GM18861 (cell line): ENCODE data around the gene TMED6.

ENCODE experiments used
- ATAC-seq: cut with Tn5 transposase; IDR thresholded peaks from one replicate; pipeline ENCODE4 v1.9.1; 2021; ENCODE audit not compliant: unreplicated experiment

The TMED6 gene

GRCh38 chr16:69324585-69325253 lies 26.9 kb downstream of the TMED6 start:
- no peak for ATAC-seq

DNA sequence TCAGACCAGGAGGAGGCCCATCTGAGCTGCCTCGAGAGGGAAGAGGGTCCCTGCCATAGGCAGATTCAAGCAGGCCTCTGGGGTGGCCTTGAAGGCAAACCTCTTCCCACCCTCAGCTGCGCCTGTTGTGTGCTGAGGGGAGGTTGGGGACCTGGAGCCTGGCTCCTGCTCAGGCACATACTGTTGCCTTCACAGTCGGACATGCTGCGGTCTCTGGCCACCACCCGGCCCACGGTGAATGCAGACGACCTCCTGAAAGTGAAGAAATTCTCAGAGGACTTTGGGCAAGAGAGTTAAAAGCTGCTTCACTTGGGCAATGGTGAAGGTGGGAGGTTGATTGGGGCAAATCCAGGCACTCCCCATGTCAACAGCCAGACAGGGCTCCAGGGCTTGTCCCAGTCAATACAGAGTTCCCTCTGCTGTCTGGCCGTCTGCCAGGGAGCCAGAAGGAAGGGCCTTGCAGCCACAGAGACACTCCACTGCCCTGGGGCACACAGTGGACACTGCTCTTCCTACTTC lies 27.5 kb downstream of the TMED6 start:
- no peak for ATAC-seq

DNA sequence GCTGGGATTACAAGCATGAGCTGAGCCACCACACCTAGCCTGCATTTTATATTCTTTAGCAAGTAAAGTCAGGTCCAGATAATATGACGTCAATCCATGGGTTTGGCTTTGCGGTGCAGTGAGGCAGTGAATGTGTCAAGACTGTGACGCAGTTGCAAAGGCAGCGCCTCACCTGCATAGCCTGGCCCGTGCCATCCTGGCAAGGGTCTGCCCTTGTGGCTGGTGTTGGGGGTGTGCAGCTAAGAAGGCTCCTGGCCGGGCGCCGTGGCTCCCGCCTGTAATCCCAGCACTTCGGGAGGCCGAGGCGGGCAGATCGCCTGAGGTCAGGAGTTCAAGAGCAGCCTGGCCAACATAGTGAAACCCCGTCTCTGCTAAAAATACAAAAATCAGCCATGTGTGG lies 28.2 kb downstream of the TMED6 start:
- ATAC-seq = no peak

DNA sequence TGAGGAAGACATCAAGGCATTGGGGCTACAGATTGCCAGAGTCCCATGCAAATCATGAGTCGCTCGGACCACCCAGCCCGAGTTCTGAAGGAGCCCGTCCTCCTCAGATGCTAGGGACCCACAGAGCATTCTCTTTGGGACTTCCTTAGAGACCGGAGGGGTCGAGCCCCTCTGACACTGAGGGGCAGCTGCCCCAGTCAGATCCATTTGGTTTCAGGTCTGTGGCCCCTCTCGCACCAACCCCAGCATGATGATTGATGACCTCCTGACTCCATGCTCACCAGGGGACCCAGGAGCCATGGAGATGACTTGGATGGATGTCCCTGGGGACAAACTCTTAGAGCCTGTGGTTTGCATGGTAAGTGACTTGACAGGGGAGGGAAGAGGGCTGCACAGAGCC lies 29.2 kb downstream of the TMED6 start:
- ATAC-seq = no peak

- ATAC-seq = no peak
Measured at GRCh38 chr16:69321080-69321479, 30.5 kb downstream of the TMED6 start.

- no peak for ATAC-seq
Measured at GRCh38 chr16:69320740-69321073, 30.9 kb downstream of the TMED6 start.

DNA sequence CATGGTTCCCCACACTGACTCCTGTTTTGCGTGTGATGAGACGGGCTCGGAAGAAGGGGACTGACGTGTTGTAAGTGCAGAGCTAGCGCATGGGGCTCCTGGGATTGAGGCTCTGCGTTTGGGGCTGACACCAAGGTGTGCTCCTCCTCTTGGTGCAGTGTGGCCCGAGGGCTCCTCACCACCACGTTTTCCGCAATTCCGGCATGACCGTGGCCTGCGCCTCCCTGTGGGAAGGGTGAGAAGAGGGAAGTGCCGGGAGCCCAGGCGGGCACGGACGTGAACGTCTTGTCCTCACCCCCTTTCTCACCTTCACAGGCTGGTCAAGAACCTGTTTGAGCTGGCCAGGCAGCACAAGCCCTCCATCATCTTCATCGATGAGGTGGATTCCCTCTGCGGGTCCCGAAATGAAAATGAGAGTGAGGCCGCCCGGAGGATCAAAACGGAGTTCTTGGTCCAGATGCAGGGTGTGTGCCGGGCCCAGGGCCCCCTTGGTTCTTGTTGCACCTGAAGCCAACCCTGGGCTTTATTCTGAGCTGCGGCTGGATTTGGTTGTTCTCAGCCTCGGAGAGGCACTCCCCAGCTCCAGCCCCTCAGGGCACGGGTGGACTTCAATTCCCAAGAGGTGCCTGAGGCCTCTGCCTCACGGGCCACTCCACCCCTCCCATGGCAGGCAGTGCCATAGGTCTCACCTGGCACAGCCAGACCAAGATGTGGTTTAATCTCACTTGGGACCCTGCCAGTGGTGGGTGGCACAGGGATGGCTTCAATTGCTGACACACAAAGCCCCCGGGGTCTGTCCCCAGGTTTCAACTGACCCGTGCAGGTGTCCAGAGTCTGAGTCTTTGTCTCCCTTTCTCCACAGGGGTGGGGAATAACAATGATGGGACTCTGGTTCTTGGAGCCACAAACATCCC lies 31.5 kb downstream of the TMED6 start:
- no peak for ATAC-seq

- ATAC-seq = no peak
Measured at GRCh38 chr16:69319381-69319780, 32.2 kb downstream of the TMED6 start.

GRCh38 chr16:69318911-69319289 lies 32.7 kb downstream of the TMED6 start:
- no peak for ATAC-seq

GRCh38 chr16:69318177-69318910 lies 33.2 kb downstream of the TMED6 start:
- no peak for ATAC-seq

- ATAC-seq = no peak
Measured at GRCh38 chr16:69316595-69317034, 35.0 kb downstream of the TMED6 start.

DNA sequence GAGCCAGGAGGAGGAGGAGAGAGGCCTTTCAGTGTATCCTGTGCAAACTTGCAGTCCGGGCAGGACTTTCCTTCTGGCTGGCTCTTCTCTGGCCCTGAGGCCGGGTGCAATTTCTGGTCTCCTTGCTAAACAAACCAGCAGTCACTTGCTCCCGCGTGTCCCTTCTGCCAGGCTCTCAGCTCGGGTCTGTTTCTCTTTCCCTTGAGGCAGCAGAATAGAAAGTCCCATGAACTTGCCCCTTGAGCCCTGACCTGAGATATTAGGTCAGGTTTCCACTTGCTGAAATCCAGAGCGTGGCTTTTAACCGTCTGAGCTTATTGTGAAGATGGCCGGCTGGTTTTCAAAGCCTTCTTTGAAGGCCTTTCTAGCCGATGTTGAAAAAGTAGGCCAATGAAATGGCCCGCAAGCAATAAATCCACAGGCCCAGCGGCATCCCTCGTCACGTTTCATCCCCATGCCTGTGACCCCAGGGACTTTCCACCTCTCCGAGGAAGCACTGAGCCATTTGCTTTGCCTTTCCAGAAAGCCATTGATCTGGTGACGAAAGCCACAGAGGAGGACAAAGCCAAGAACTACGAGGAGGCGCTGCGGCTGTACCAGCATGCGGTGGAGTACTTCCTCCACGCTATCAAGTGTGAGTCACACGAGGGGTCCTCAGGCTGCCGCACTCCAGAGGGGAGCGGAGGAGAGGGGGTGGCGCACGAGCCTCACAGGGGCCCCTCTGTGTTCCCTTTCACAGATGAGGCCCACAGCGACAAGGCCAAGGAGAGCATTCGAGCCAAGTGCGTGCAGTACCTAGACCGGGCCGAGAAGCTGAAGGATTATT lies 35.9 kb downstream of the TMED6 start:
- no peak for ATAC-seq

DNA sequence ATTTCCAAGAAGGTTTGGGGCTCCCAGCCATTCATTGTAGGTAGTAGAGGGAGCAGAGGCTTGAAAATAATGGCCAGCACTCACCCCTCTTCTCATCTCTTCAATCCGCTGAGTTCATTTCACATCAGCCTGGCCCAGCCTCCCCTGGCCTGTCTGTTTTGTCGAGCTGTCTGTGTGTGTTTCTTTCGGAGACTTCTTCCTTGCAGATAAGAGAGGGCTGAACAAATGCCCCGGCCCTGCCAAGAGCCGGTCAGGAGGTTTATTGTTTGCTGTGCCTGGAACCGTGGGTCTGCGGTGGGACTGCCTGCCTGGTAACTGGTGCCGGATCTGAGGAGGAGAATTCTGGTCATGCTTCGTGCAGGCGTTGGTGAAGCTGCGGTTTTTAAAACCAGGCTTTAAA lies 37.1 kb downstream of the TMED6 start:
- no peak for ATAC-seq

GRCh38 chr16:69313469-69313868 lies 38.1 kb downstream of the TMED6 start:
- ATAC-seq = no peak

- peak; percentile 39 for ATAC-seq
Measured at GRCh38 chr16:69311533-69312387, 39.8 kb downstream of the TMED6 start.

DNA sequence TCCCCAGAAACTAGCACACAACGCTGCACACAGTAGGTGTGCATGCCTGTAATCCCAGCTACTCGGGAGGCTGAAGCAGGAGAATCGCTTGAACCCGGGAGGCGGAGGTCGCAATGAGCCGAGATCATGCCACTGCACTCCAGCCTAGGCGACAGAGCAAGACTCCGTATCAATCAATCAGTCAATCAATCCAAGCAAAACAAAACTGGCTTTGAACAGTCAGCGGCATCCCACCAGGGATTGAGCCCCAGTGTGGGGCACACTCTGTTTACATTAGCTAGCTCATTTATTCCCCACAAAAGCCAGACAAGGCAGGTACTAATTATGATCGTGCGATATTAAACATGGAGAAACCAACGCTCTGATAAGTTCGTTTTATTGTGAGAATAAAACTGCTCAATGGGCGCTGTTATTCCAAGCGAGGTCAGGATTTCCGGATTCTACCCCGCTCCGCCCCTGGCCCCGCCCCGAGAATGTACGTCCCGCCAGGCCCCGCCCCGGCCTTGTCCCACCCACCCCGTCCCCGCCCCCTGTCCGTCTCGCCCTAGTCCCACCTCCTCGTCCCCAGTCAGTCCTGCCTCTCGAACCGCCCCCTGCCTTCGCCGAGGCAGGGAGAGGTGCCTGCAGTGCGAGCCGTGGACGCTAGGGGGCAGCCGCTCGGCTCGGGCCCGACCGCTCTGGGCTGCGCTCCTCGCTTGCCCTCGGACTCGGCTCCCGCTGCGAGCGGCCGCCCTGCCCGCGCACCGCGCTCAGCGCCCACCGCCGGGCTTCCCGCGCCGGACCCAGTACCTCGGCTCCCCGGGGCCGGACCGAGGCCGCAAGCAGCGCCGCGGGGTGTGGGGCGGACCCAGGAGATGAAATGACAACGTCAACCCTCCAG lies 40.7 kb downstream of the TMED6 start, which contains the start of gene VPS4A:
TSS of gene VPS4A (plus strand) at position 698 of the 880 bp plus-strand sequence. CDS start at position 860, 162 bp downstream.
- ATAC-seq = peak; percentile 94

DNA sequence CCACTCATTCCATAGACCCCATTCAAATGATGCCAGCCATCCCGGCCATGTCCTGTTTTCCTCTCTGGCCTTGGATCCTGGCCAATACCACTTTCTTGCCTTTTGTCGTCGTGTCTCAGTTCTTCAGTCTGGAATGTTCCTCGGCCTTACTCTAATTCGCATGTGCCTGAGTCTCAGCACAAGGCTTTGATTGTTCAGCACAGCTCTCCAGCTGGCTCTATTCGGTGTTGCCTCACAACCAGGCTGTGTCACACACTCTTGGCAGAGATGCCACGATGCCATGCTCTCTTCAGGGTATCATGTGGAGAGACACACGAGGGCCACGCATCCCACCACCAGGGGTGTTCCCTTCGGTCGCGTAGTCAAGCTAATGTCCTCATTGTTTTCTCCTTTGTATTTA lies 42.3 kb downstream of the TMED6 start:
- no peak for ATAC-seq

GRCh38 chr16:69307856-69308255 lies 43.7 kb downstream of the TMED6 start:
- no peak for ATAC-seq

- ATAC-seq = no peak
Measured at GRCh38 chr16:69307091-69307490, 44.5 kb downstream of the TMED6 start.
